ENCODE data around the gene CENPM. TPM values are rescaled to one million over a fixed set of nuclear protein-coding genes. Genes with fewer than 3 reads are reported as not detected.

CENPM gene
- total RNA-seq, 1 donor from 2014 or later, result 53.5 TPM

- intact Hi-C loops (cut with micrococcal nuclease), result no loop called here
Observed at GRCh38 chr22:41902932-41903421, 44.0 kb downstream of the CENPM start.

DNA sequence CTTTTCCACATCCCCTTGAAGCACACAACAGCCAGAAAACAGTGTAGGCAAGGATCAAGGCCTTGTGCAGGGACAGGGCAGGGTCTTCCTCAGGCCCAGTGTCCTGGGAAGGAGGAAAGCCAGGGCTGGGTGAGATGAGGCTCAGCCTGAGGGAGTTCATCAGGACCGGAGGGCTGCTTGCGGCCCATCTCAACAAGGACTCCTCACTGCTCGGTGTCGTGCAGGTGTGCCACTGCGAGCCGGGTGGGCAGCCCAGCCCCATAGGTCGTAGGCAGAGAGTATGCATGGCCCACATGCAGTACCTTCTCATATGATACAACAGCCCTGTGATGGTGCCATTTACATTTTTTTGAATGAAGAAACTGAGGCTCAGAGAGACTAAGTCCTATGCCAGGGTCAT is 44.9 kb downstream of the CENPM start:
- intact Hi-C loops (cut with micrococcal nuclease), result no loop called here

GRCh38 chr22:41900652-41901312 is 46.2 kb downstream of the CENPM start:
- intact Hi-C loops (cut with micrococcal nuclease), result no loop called here

GRCh38 chr22:41899992-41900651 is 46.8 kb downstream of the CENPM start:
- intact Hi-C loops (cut with micrococcal nuclease), result no loop called here

DNA sequence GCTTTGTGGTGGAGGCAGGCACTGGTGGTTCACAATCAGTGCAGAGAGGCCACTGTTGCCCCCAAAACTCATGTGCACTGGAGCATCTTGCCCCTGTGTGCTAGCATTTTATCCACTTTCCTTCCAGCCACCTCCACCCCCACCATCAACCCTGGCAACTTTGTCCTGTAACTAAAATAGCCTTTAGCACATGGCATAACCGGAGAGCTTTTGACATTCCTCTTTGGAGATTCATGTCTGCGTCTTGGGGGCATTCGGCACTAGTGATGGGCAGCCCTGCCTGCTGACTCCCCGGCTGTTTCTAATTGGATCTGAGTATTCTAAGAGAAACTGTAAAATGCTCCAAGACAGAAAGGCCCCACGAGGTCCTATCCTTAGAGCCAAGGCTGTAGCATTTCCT is 47.8 kb downstream of the CENPM start:
- intact Hi-C loops (cut with micrococcal nuclease), result no loop called here

GRCh38 chr22:41898645-41899044 is 48.3 kb downstream of the CENPM start:
- intact Hi-C loops (cut with micrococcal nuclease), result no loop called here

- intact Hi-C loops (cut with micrococcal nuclease), result no loop called here
Observed at GRCh38 chr22:41893591-41894375, 53.2 kb downstream of the CENPM start.

DNA sequence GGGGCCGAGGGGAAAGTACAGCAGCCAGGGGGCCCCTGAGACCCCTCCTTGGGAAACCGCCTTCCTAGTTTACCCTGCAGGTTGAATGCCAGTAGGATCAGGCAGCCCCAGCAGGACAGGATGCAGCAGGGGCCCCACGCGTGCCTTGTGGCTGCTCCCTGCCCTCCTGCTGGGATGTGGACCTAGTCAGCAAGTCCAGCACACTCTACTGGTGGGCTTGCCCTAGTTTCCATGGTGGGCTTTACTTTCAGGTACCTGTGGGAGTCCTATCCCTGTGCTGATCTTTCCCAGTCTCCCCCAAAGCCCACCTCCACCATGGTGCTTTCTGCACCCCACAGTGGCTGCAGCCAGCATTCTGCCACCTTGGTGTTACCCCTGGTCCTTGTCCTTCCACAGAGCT is 54.2 kb downstream of the CENPM start:
- intact Hi-C loops (cut with micrococcal nuclease), result no loop called here

- intact Hi-C loops (cut with micrococcal nuclease), result no loop called here
Observed at GRCh38 chr22:41891407-41891806, 55.5 kb downstream of the CENPM start.

Other genes with a start within 250 kb of the CENPM start
- 35.5 and 43.5 TPM in 2 replicates for gene MEI1, start 247.6 kb downstream of the CENPM start, total RNA-seq
- gene CCDC134, start 146.5 kb downstream of the CENPM start, total RNA-seq, result 16.4 and 16.5 TPM in 2 replicates
- gene SREBF2, start 114.0 kb downstream of the CENPM start, total RNA-seq, result 156 and 160 TPM in 2 replicates
- 0.90 and 1.2 TPM in 2 replicates for gene SHISA8, start 32.1 kb downstream of the CENPM start, total RNA-seq
- 1.1 and 1.7 TPM in 2 replicates for gene TNFRSF13C, start 20.3 kb downstream of the CENPM start, total RNA-seq
- gene SEPTIN3, start 22.3 kb upstream of the CENPM start, total RNA-seq, result 7.2 and 8.2 TPM in 2 replicates
- 2.9 and 3.5 TPM in 2 replicates for gene WBP2NL, start 51.6 kb upstream of the CENPM start, total RNA-seq
- gene NAGA, start 123.7 kb upstream of the CENPM start, total RNA-seq, result 44.1 and 44.2 TPM in 2 replicates
- 4.0 and 4.7 TPM in 2 replicates for gene PHETA2, start 127.1 kb upstream of the CENPM start, total RNA-seq
- 82.5 and 85.9 TPM in 2 replicates for gene SMDT1, start 132.5 kb upstream of the CENPM start, total RNA-seq
- gene NDUFA6, start 143.6 kb upstream of the CENPM start, total RNA-seq, result 71.0 and 73.7 TPM in 2 replicates
- 6.5 and 7.0 TPM in 2 replicates for gene CYP2D6, start 183.7 kb upstream of the CENPM start, total RNA-seq

Measured in T-helper 1 cell treated with Interleukin-12 subunit alpha and Interleukin-12 subunit beta and Interleukin-4 antibody, amounts not matched to agents 30 ng/mL and 1 ng/mL, for 36 hours (primary cell).